Trophoblast cell (in vitro differentiated cells and primary cell): ENCODE data around the gene SF3B4.
"Not testable (repeated sequence)": the region's sequence is repeated elsewhere in the genome, so short reads cannot be mapped to it uniquely, and the experiment has no call there.

Experiments used
- DNase-seq, 2 donors: peaks; one replicate each; pipeline ENCODE4 v3.0.0-alpha.2; 2016
- H2AFZ ChIP-seq: 2 replicates; pipeline ENCODE4 v1.6.1; 2013; ENCODE audit warnings: low read length, moderate library complexity, mild to moderate bottlenecking; ENCODE audit not compliant: insufficient read depth, poor library complexity
- H2AK5ac ChIP-seq: 2 replicates; pipeline ENCODE4 v1.6.1; 2013; ENCODE audit warnings: mild to moderate bottlenecking, low read length
- H2BK120ac ChIP-seq: 2 replicates; pipeline ENCODE4 v1.6.1; 2013; ENCODE audit warnings: low read length, mild to moderate bottlenecking, moderate library complexity; ENCODE audit not compliant: insufficient read depth, poor library complexity
- H2BK12ac ChIP-seq: 2 replicates; pipeline ENCODE4 v1.6.1; 2013; ENCODE audit warnings: mild to moderate bottlenecking, low read length, moderate library complexity
- H2BK5ac ChIP-seq: 2 replicates; pipeline ENCODE4 v1.6.1; 2013; ENCODE audit warnings: low read length, low read depth, moderate library complexity, mild to moderate bottlenecking; ENCODE audit not compliant: poor library complexity
- H3K14ac ChIP-seq: 2 replicates; pipeline ENCODE4 v1.6.1; 2013; ENCODE audit warnings: mild to moderate bottlenecking, low read length
- H3K18ac ChIP-seq: 2 replicates; pipeline ENCODE4 v1.6.1; 2013; ENCODE audit warnings: mild to moderate bottlenecking, low read length
- H3K23ac ChIP-seq: 2 replicates; pipeline ENCODE4 v1.6.1; 2013; ENCODE audit warnings: low read length
- H3K27ac ChIP-seq: 2 replicates; pipeline ENCODE4 v1.5.1; 2013; ENCODE audit warnings: low read depth, mild to moderate bottlenecking, inconsistent platforms, low read length, moderate library complexity
- H3K27me3 ChIP-seq: 2 replicates; pipeline ENCODE4 v1.6.1; 2013; ENCODE audit warnings: inconsistent platforms, mild to moderate bottlenecking, low read length, moderate library complexity; ENCODE audit not compliant: insufficient read depth
- H3K36me3 ChIP-seq, 2 experiments: 1 replicate in 1 of 2; 2 replicates in 1 of 2; pipeline ENCODE4 v1.6.1; 2013; ENCODE audit warnings: low read length in 2 of 2, mild to moderate bottlenecking in 2 of 2, moderate library complexity in 1 of 2; ENCODE audit not compliant: insufficient read depth in 2 of 2, control insufficient read depth in 1 of 2
- H3K4ac ChIP-seq: 2 replicates; pipeline ENCODE4 v1.6.1; 2013; ENCODE audit warnings: low read depth, mild to moderate bottlenecking, low read length, moderate library complexity
- H3K4me1 ChIP-seq, 2 experiments: 1 replicate in 1 of 2; 2 replicates in 1 of 2; pipeline ENCODE4 v1.6.1; 2013; ENCODE audit warnings: low read length in 2 of 2, mild to moderate bottlenecking in 2 of 2, moderate library complexity in 1 of 2; ENCODE audit not compliant: insufficient read depth in 2 of 2, control insufficient read depth in 1 of 2
- H3K4me2 ChIP-seq: 2 replicates; pipeline ENCODE4 v1.6.1; 2013; ENCODE audit warnings: inconsistent platforms, mild to moderate bottlenecking, low read length, moderate library complexity
- H3K4me3 ChIP-seq: 2 replicates; pipeline ENCODE4 v1.5.1; 2013; ENCODE audit warnings: mild to moderate bottlenecking, low read depth, low read length, inconsistent platforms
- H3K79me1 ChIP-seq: one replicate; pipeline ENCODE4 v1.6.1; 2013; ENCODE audit warnings: low read length
- H3K79me2 ChIP-seq: 2 replicates; pipeline ENCODE4 v1.6.1; 2013; ENCODE audit warnings: low read length, mild to moderate bottlenecking; ENCODE audit not compliant: control insufficient read depth, insufficient read depth, poor library complexity
- H3K9ac ChIP-seq: 2 replicates; pipeline ENCODE4 v1.6.1; 2013; ENCODE audit warnings: mild to moderate bottlenecking, low read length
- H3K9me3 ChIP-seq: 2 replicates; pipeline ENCODE4 v1.6.1; 2013; ENCODE audit warnings: low read depth, mild to moderate bottlenecking, control low read depth, inconsistent platforms, low read length; ENCODE audit not compliant: insufficient read depth
- H4K12ac ChIP-seq: 2 replicates; pipeline ENCODE4 v1.6.1; 2013; ENCODE audit warnings: low read depth, mild to moderate bottlenecking, low read length, moderate library complexity
- H4K8ac ChIP-seq: 2 replicates; pipeline ENCODE4 v1.6.1; 2013; ENCODE audit warnings: low read depth, mild to moderate bottlenecking, low read length, moderate library complexity
- H4K91ac ChIP-seq: one replicate; pipeline ENCODE4 v1.6.1; 2013; ENCODE audit warnings: low read depth, mild to moderate bottlenecking, low read length, moderate library complexity
- WGBS: extraction: QIAGEN DNeasy Blood & Tissue Kit; methylation state at CpG from one replicate; pipeline ENCODE4 v1.1.7; 2013; ENCODE audit warnings: missing lambda C conversion rate; ENCODE audit not compliant: insufficient read length, insufficient coverage; ENCODE audit errors: extremely low coverage; 5-methylcytosine and 5-hydroxymethylcytosine counted together

The SF3B4 gene

DNA sequence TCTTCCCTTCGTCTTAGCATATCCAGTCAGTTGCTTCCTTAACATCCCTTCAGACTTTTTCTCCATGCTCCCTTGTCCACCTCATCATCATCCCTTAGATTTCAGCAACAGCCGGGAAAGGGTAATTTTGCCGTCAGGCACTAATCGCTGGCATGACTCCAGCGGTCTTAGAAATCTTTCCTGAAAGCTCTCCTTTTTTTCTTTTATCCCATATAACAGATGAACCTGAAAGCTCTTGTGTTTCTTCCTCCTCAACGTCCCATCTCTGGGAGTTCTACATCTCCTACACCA, 38.7 kb downstream of the SF3B4 start:
- no peaks in the 10 kb centered on the region for H3K27me3 ChIP-seq
- WGBS, result no CpG with 5 or more reads among the region's 6 CpGs
- H3K4me2 ChIP-seq, result peak overlapping the region; percentile 82

DNA sequence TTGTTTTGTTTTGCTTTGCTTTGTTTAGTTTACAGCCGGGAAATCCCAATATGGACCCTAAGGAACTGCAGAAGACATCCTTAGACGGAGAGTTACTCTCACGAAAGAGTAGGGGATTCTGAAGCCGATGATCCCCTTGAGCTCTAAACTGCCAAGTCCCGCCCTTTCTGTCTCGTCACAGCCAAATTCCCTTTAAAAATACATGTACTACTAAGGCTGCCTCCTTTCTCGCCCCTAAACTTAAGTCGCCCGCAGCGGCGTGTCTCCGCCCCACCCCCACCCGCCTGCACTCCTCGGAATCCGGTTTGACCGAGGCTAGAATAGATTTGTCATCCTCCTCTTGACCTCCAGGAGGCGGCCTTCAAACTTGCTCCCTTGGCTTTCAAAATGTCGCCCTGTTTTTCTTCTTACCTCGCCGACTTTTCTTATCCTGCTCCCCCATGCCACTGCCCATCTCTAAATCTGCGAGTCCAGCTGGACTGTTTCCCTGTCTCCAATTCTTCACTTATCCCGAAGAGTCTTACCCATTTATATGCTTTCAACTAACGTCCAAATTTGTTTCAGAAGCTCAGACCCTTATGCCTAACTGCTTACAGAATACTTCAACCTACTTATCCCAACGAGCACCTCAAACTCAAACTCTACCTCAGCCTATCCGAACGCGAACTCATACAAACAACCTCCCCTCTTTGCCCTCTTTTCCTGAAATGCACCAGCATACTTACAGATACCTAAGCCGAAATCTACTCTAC, 39.2 kb downstream of the SF3B4 start:
- DNase-seq, result peak; percentile 90 to 91
- Histone ChIP-seq H3K9me3 (no peaks in the 10 kb centered on the region), H3K4me3 (peak overlapping the region; percentile 23), H3K18ac (peak overlapping the region; percentile 86), H2BK12ac (no peak overlapping the region), H2AK5ac (no peak overlapping the region), H4K12ac (peak overlapping the region; percentile 77), H3K4me2 (peak overlapping the region; percentile 82), H3K9ac (peak overlapping the region; percentile 80), H3K4ac (peak overlapping the region; percentile 91), H2BK120ac (peak overlapping the region; percentile 90), H3K14ac (peak overlapping the region; percentile 90), H3K36me3 (no peaks in the 10 kb centered on the region), H3K4me1 (peaks cover 0 to 8% of the 10 kb centered on the region in 2 experiments), H2BK5ac (peak overlapping the region; percentile 98), H3K23ac (no peak overlapping the region), H3K27ac (peak overlapping the region; percentile 99), H4K91ac (peak overlapping the region; percentile 92), H3K79me1 (peaks cover 28% of the 10 kb centered on the region), H2AFZ (peak overlapping the region; percentile 69), H4K8ac (peak overlapping the region; percentile 89), H3K27me3 (no peaks in the 10 kb centered on the region), H3K79me2 (peaks cover 7% of the 10 kb centered on the region)
- no CpG with 5 or more reads among the region's 28 CpGs for WGBS

More for the DNA sequence above, 38.7 kb downstream of the SF3B4 start:
- no peaks in the 10 kb centered on the region for H3K36me3 ChIP-seq
- peak; percentile 28 to 52 for DNase-seq
- H4K12ac ChIP-seq, result peak overlapping the region; percentile 51
- peak overlapping the region; percentile 65 for H3K14ac ChIP-seq
- H2BK12ac ChIP-seq, result no peak overlapping the region
- H3K79me2 ChIP-seq, result peaks cover 7% of the 10 kb centered on the region
- peak overlapping the region; percentile 11 for H4K91ac ChIP-seq
- H3K23ac ChIP-seq, result no peak overlapping the region
- H3K4me3 ChIP-seq, result no peak overlapping the region
- peaks cover 28% of the 10 kb centered on the region for H3K79me1 ChIP-seq
- peak overlapping the region; percentile 79 for H4K8ac ChIP-seq
- peak overlapping the region; percentile 57 for H2AFZ ChIP-seq
- H3K9me3 ChIP-seq, result no peaks in the 10 kb centered on the region
- H3K4me1 ChIP-seq, result peaks cover 0 to 8% of the 10 kb centered on the region in 2 experiments
- no peak overlapping the region for H2AK5ac ChIP-seq
- H3K18ac ChIP-seq, result no peak overlapping the region
- H2BK5ac ChIP-seq, result peak overlapping the region; percentile 64
- peak overlapping the region; percentile 99 for H3K27ac ChIP-seq
- H3K4ac ChIP-seq, result peak overlapping the region; percentile 25
- H3K9ac ChIP-seq, result no peak overlapping the region
- no peak overlapping the region for H2BK120ac ChIP-seq

DNA sequence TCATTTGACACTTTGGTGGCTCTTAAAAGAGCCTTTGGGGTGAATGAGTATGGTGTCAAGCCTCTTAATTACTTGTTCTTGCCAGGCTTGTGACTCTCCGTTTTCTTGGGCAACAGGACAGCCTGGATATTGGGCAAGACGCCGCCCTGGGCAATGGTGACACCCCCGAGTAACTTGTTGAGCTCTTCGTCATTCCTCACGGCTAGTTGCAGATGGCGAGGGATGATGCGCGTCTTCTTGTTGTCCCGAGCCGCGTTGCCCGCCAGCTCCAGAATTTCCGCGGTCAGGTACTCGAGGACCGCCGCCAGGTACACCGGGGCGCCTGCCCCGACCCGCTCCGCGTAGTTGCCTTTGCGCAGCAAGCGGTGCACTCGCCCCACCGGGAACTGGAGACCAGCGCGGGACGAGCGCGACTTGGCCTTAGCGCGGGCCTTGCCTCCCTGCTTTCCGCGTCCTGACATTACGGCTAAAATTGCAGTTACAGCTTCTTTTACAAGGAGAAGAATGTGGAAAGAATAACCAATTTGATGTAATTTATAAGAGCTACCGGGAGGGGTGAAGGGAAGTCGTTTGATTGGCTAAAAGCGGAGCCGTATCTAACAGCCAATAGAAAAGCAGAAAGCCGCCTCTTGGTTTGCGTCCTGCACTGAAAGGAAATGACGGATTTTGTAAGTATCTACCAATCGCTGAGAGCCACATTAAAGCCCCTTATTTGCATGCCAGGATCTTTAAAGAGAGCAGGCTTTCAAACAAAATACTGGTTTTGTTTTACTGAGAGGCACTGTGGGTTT, 40.0 kb downstream of the SF3B4 start:
- Histone ChIP-seq H2AFZ (peak overlapping the region; percentile 53), H4K12ac (peak overlapping the region; percentile 3), H3K27ac (peak overlapping the region; percentile 99), H3K79me2 (peaks cover 7% of the 10 kb centered on the region), H3K4me2 (peak overlapping the region; percentile 82), H4K8ac (peak overlapping the region; percentile 67), H2BK12ac (no peak overlapping the region), H3K36me3 (no peaks in the 10 kb centered on the region), H3K9me3 (no peaks in the 10 kb centered on the region), H3K9ac (peak overlapping the region; percentile 80), H3K18ac (peak overlapping the region; percentile 28), H2BK120ac (peak overlapping the region; percentile 90), H3K4me3 (peak overlapping the region; percentile 84), H3K4ac (peak overlapping the region; percentile 13), H4K91ac (peak overlapping the region; percentile 92), H3K14ac (peak overlapping the region; percentile 50), H2AK5ac (peak overlapping the region; percentile 63), H2BK5ac (peak overlapping the region; percentile 98), H3K4me1 (peaks cover 0 to 8% of the 10 kb centered on the region in 2 experiments), H3K79me1 (peaks cover 28% of the 10 kb centered on the region), H3K23ac (no peak overlapping the region), H3K27me3 (no peaks in the 10 kb centered on the region)
- WGBS, result no CpG with 5 or more reads among the region's 46 CpGs
- DNase-seq, result peak; percentile 97

DNA sequence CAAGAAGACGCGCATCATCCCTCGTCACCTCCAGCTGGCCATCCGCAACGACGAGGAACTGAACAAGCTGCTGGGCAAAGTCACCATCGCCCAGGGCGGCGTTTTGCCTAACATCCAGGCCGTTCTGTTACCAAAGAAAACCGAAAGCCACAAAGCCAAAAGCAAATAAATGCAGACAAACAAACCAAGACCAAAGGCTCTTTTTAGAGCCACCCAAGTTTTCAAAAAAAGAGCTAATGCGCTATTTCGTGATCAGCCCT, 40.5 kb downstream of the SF3B4 start:
- H3K9ac ChIP-seq, result peak overlapping the region; percentile 63
- not testable (repeated sequence) for H3K79me2 ChIP-seq, H4K12ac ChIP-seq, H2AK5ac ChIP-seq, H3K23ac ChIP-seq, H3K27me3 ChIP-seq, H2AFZ ChIP-seq, H2BK12ac ChIP-seq, H3K4ac ChIP-seq, H3K4me1 ChIP-seq, DNase-seq, H3K36me3 ChIP-seq, H3K9me3 ChIP-seq
- H3K79me1 ChIP-seq, result peaks cover 28% of the 10 kb centered on the region
- H4K91ac ChIP-seq, result peak overlapping the region; percentile 67
- H3K4me3 ChIP-seq, result peak overlapping the region; percentile 71
- H3K14ac ChIP-seq, result peak overlapping the region; percentile 90
- peak overlapping the region; percentile 98 for H3K27ac ChIP-seq
- peak overlapping the region; percentile 80 for H3K18ac ChIP-seq
- H2BK5ac ChIP-seq, result peak overlapping the region; percentile 85
- no CpG with 5 or more reads among the region's 13 CpGs for WGBS
- peak overlapping the region; percentile 86 for H4K8ac ChIP-seq
- H2BK120ac ChIP-seq, result peak overlapping the region; percentile 64
- peak overlapping the region; percentile 82 for H3K4me2 ChIP-seq
